Measurements from ENCODE around the gene TSC22D3.
"Not testable (repeated sequence)": the region's sequence is repeated elsewhere in the genome, so short reads cannot be mapped to it uniquely, and the experiment has no call there.

The TSC22D3 gene

DNA sequence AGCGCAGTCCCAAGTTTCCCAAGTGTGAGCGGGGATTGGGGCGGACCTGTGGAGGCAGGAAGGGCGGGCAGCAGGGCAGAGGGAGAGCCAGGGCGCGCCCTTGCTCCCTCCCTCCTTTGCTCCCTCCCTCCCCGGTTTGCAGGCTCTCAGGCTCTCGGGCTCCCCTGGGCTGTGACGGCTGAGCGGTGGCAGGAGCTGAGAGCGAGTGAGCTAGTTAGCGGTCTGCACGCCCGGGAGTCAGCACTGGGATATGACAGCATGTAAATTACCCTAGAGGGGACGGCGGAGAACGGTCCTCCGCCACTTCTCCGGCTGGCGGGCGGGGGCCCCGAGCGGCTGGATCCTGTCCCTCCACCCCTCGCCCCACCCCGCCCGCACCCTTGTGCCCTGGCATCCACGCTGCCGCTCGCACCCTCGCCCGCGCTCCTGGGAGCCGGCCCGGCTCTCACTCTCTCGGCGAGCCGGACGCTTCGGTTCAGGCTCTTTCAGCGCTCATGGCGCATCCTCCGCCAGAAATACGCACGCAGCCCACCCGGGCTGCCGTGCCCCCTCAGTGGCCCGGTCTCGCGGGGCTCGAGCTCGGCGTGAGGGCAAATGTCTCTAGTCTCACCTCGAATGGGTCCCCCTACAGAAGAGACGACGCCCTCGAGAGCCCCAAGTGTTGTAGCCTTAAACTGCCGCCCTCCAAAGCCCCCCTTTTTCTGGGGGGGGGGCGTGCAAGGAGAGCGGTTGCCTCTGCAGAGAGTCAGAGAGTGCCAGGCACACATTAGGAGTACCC lies at the start of gene TSC22D3:
Gene TSC22D3 (minus strand): TSS at position 54 of the 778 bp plus-strand sequence. CDS start 368 bp downstream, outside the sequence.
- DNase-seq (ENCODE audit: low read depth) = peak; percentile 42

DNA sequence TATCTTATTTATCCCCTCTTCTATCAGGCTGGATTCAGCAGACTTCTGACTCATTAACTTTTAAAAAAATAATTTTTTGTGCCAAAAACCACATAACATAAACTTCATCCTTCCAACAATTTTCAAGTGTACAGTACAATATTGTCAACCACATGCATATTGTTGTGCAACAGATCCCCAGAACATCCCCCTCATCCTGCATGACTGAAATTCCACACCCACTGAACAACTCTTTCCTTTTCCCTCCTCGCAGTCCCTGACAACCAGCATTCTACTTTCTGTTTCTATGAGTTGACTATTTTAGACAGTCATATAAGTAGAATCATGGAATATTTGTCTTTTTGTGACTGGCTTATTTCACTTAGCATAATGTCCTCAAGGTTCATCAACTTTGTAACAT lies 47.9 kb upstream of the TSC22D3 start:
- DNase-seq (ENCODE audit: low read depth) = no peak

DNA sequence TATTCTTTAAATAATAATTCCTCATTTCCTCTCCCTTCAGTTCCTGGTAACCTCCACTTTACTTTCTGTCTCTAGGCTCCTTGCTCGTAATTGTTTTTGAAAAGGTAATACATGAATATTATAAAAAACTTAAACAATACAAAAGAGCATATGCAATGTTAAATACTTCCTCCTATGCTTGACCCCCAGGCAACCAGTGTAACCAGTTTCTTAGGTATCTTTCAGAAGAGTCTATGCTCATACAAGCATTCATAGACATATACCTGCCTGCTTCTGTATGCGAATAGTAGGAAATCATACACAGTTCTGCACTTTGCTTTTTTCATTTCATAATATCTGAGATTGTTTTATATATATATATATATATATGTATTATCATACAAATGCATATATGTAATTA lies 47.5 kb upstream of the TSC22D3 start:
- DNase-seq (ENCODE audit: low read depth) = no peak

DNA sequence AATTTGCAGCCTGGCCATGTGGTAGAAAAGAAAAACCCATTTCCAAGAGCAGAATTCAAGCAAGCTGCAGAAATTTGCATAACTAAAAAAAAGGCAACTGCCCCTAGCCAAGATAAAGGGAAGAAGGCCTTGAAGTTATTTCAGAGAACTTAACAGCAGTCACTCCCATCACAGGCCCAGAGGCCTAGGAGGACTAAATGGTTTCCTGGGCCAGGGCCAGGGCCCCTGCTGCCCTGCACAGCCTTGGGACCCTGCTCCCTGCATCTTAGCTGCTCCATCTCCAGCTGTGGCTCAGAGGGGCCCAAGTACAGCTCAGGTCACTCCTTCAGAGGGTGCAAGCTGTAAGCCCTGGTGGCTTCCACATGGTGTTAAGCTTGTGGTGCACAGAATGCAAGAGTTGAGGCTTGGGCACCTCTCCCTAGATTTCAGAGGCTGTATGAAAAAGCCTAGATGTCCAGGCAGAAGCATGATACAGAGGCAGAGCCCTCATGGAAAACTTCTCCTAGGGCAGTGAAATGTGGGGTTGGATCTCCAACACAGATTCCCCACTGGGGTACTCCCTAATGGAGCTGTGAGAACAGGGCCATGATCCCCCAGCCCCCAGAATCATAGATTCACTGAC lies 43.4 kb upstream of the TSC22D3 start:
- no peak for DNase-seq (ENCODE audit: low read depth)

DNA sequence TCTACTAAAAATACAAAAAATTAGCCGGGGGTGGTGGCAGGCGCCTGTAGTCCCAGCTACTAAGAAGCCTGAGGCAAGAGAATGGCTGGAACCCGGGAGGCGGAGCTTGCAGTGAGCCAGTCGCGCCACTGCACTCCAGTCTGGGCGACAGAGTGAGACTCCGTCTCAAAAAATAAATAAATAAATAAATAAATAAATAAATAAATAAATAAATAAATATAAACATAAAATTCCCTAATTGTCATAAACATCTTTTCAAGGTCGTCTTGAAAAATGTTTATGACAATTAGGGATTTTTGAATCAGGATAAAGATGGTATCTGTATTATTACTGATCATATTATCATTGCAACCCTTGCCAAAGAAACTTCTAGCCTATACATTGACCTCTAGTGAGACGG lies 34.5 kb upstream of the TSC22D3 start:
- not testable (repeated sequence) for DNase-seq (ENCODE audit: low read depth)

DNA sequence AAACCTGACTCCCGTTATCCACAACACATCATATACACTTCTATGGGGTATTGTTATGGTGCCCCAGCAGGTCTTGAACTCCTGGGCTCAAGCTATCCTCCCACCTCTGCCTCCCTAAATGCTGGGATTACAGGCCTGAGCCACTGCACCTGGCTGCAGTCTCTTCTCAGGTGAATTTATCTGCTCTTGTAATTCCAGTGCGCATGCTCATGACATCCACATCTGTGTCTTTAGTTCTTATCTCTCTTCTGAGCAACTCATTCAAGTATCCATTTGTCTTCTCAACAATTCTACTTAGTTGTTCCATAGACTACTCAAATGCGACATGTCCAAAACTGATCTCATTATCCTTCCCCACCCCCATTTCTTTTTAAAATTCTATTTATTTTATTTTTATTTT lies 29.6 kb upstream of the TSC22D3 start:
- DNase-seq (ENCODE audit: low read depth) = no peak

DNA sequence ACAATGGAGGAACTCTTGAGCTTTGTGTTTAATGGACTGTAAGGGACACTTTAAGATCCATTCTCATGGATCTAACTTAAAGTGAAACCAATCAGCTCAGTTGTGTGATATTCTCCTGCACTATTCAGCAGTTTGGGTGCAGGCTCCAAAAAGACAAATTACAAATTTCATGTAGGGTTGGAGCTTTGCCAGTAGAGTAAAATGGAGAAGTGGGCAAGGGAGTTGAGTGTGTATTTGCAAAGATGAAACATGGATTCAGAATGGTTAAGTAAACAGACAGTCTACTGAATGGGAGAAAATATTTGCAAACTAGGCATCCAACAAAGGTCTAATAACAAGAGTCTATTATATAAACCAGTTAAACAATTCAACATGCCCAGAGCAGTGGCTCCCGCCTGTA lies 28.8 kb upstream of the TSC22D3 start:
- DNase-seq (ENCODE audit: low read depth) = no peak

DNA sequence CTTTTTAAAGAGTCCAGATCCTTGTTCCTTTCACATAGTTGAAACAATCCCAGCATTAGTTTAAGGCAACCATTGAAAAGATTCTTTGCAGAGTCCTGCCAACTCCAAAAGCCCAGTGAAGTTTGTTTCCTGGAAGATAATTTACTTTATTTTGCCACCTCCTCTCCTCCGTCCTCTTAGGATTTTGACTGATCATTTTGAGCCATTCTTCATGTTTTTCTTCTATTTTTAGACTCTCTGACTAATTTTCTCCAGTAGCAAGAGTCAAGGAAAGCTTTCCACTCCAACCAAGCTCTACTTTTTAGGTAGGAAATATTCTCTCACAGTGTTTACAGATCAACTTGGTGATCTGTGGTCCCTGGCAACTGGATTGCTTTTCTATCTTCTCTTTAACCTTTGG lies 12.2 kb upstream of the TSC22D3 start:
- DNase-seq (ENCODE audit: low read depth) = no peak

DNA sequence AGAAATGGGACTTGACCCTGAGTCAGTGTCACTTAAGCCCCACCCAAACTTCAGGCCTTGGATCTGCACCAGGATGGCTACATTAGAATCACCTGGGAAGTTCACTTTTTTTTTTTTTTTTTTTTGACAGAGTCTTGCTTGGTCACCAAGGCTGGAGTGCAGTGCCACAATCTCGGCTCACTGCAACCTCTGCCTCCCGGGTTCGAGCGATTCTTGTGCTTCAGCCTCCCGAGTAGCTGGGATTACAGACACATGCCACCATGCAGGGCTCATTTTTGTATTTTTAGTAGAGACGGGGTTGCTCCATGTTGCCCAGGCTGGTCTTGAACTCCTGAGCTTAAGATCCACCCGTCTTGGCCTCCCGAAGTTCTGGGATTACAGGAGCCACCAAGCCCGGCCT lies 4.9 kb upstream of the TSC22D3 start:
- no peak for DNase-seq (ENCODE audit: low read depth)

DNA sequence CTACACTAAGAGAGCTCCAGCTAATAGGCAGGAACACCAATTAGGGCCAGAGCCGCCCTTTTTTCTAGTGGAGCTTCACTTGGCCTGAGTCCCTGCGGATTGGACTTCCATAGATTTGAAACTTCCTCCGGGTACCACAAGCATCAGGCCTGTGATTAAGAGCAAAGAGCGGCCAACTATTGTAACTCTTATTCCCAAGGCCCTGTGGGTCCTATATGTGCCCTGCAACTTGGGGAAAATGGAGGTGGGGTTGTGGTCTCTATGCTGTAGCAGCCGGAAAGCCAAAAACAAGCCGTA lies 1.9 kb upstream of the TSC22D3 start, which contains the start of gene NCBP2L:
Gene NCBP2L (plus strand): TSS at position 198 of the 297 bp plus-strand sequence. CDS start 16,488 bp downstream, outside the sequence.
- DNase-seq (ENCODE audit: low read depth) = no peak

DNA sequence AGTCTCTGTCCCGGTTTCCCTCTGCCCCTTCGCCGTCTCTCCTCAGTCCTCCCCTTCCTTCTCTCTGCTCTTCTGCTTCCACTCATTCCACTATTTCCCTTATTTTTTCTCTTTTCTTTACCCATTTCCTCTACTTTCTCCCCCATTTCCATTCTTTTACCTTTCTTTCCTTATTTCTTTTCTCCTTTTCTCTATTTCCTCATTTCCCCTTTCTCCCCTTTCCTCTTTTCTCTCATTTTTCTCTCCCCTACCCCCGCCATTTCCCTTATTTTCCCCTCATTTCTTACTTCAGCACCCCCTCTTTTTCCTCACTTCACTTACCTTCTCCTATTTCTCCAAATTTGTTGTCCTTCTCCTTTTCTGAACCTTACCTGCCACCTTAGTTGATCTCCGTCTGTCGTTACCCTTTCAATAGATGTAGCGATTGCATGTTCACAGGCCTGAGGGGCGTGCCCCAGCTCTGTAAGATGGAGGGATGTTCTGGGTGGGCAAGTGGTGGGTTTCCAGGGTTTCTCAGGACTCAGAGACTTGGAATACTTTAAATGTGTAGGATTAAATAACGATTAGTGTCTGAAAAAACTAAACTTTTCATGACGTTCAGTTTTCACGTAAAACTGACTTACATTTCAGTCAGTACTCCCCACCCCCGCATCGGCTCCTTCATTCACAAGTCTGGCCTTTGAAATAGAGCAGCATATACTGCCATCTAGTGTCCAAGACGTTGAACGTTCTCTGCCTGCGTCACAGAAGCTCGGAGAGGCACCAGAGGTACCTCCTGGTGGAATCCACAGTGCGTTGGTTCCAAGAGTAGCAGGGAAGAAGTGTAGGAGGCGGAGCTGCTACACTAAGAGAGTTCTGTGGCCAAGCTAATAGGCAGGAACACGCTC lies 1.3 kb upstream of the TSC22D3 start:
- DNase-seq (ENCODE audit: low read depth) = peak; percentile 60

DNA sequence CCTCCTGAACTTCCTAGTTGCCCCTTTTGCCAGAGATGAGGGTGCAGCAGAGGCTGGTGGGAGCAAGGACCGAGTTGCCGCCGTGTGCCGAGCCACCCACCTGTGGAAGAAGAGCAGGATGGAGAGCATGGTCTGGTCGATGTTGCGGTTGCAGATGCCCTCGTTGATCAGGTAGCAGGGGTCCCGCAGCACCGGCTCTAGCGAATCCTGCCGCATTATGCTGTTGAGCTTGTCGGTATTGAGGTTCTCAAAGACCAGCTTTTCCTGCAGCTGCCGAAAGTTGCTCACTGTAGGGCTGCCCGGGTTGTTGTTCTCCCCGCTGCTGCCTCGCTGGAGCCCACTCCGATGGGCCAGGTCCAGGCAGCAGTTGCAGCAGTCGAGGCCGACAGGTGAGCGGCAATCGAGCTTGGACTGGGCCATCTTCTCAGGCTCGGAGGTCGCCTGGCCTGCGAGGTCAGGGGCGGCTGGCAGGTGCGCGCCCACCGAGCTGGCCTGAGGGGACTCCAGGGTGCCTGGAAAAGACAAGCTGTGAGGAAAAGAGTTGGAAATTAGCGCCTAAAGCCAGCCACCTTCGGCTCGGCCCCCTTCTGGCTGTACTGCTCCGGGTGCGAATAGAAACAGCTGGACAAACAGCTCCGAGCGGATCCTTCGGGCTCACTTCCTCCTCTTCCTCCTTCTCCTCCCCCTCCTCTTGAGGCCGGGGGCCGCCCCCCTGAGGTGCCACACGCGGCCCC lies 420 bp downstream of the TSC22D3 start:
- DNase-seq (ENCODE audit: low read depth) = no peak

DNA sequence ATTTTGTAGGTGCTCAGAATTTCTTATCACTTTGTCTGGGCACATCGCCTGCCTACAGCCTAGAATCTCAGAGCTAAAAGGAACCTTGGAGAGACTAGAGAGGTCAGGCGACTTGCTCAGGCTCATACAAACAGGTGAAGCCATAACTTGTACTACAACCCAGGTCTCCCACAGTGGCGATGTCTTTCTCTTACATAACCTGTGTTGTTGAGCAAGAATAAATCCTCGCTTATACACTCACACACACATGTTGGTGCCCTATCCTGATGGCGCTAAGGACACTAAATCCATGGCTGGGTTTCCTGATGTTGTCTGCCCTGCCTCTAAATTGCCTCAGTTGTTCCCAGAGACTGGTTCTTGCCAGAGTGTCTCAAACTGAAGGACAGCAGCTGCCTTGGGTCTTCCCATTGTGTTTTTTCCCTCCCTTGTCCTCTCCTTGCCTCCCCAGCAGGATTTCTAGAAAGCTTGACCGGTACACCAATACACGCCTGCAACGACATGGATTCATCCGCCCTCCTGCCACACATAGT lies 1.6 kb downstream of the TSC22D3 start:
- DNase-seq (ENCODE audit: low read depth) = no peak

DNA sequence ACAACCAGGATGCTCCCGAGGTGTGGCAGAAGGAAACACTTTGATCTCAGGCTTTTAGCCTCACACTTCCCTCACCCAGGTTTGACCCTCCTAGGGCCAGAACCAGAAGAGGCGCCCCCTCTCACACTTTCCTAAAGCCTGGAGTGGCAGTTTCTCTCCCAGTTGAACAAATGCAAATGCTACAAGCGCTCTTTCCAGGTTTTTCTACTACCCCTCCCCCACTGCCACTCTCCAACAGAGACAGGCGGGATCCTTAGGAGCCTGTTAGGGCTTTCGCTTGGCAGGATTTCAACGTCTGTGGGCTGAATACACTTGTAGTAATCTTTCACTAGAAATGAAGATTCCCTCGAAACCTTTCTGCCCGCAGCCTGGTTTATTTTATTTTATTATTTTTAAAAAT lies 2.4 kb downstream of the TSC22D3 start:
- no peak for DNase-seq (ENCODE audit: low read depth)

DNA sequence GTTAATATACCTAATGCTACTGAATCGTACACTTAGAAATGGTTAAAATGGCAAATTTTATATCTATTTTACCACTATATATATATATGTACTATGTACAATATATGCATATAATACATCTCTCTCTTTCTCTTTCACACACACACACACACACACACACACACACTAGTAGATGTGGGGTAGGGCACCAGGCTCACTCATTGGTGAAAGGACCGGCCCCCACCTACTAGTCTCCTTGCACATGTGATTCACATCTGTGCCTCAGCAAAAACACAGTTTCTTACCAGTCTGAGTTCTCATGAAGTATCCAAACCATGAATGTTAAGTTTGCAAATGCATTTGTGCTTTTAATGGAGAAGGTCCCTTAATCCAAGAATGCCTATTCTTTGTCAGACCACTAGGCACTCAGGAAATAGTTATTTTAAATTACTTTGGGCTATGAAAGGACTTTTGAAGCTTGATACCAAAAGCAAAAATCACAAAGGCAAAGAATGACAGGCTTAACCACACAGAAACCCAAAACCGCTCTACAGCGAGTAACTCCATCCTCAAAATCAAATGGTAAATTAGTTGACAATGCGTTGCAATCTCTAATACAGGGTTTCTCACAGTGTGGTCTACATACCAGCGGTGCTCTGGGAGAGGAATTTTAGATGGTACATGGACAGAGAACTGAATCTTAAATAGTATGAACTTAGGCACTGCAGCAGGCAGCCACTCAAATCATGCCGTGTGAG lies 5.8 kb downstream of the TSC22D3 start:
- no peak for DNase-seq (ENCODE audit: low read depth)

DNA sequence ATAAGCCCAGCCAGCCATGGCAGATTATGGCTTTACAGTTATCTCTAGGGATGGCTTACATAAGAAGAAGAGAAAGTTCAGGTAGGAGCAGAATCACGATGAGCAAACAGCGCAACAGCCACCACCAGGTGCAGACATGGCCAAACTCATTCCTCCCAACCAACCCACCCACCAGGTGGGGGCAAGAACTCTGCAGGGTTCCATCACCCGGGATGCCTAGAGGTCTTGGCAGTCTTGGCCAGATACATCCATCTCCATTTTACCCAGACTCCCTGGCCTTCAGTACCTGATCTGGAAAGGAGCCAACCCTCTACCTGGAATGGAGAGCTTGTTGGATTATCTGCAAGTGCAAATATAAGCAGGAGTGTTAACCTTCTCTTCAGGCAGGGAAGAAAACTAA lies 7.5 kb downstream of the TSC22D3 start:
- no peak for DNase-seq (ENCODE audit: low read depth)

DNA sequence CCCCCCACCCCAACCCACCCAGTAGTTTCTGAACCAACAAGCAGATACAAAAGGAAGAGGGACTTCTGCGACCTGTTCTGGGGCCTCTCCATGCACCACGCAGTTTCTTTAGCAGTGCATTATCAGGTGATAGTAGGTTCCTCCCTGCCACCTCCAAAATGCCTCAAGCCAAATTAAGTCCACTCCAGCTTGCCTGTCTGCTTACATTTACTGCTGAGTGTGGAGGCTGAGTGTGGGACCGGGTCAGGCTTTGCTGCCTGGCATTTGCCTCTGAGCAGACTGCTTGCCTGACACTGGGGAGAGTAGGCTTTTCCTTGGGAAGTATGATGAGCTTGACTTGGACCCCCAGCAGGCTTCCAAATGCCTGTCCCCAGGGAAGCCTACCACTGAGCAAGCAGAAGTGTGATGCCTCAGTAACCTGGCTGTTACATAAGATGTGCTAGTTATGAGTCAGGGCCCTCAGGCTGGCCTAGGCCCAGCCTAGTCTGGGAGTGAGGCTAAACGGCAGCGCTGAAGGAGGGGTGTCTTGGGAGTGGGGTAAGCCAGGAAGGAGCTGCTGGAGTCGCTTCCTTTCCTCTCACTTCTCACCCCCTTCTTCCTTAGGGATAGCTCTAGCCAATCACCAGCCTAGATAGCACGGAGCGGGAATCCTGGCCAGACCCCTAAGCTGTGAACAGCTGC lies 9.0 kb downstream of the TSC22D3 start:
- no peak for DNase-seq (ENCODE audit: low read depth)

DNA sequence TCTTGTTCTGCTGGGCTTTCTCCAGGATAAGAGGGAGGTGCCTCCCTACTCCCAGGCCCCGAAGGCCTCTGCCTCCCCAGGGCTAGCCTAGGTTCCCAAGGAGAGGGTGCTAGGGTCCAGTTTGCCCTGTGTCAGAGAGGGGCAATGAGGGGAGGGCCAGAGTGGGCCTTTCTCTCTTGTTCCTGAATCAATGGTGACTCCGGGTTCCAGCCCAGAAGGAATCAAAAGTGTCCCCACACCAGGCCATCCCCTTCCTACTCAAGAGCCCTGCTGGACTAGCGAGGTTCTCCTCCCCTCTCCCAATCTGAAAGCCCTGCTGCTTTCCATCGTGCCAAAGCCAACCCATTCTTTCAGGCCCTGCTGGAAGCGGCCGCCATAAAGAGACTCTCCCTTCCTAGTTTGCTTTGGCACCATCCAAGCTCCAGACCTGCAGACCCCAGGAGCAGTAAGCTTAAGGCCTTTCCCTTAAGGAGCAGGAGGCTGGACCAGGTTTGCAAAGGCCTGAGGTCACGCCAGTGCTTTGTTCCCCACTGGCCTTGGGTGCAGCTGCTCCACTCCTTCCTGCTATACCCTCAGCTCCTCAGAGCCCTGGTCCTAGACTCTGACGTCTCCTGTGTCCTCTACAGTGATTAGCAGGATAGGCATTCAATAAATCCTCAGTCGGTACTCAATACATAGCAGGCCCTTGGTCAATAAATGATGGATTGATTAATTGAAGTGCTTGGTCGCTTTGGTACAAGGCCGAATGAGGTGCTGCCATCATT lies 10.6 kb downstream of the TSC22D3 start:
- no peak for DNase-seq (ENCODE audit: low read depth)

DNA sequence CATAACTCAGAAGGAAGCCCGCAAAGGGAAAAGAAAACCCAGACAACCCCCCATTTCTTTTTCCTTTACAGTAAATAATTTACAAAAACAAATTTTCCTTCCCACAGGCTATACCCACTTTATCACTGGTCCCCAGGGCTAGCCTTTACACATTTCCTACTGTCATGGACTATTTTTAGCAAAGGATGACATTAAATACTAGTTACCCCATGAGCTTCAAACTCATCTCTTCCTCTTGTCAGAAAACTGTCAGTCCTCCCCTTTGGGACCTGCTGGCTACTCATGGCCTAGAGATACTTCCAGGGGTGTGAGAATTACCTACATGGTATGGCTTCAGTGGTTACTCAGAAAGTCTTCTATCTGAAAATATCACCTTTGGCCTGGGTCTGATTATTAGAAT lies 11.9 kb downstream of the TSC22D3 start:
- no peak for DNase-seq (ENCODE audit: low read depth)
